Left renal cortex interstitium (tissue), 4 donors: ENCODE measurements around the gene BMP5. TPM values are rescaled to one million over a fixed set of nuclear protein-coding genes. Genes with fewer than 3 reads are reported as not detected.
"Not testable (repeated sequence)": the region's sequence is repeated elsewhere in the genome, so short reads cannot be mapped to it uniquely, and the experiment has no call there.

Source experiments
- DNase-seq, 4 donors: peaks; one replicate each; pipeline ENCODE4 v3.0.0-alpha.2; 2013; ENCODE audit warnings: low read depth in 4 of 4, low spot score in 2 of 4, missing footprints in 1 of 4
- polyA plus RNA-seq, 4 donors: library from polyadenylated mRNA; unstranded; fragments of 120-200 nt; gene quantifications; one replicate each; pipeline ENCODE4 v1.2.1, GENCODE V29; 2013; ENCODE audit not compliant: insufficient read length in 4 of 4

BMP5 gene
- polyA plus RNA-seq, result 1 to 10 TPM; 2.5 to 3.2 (median 2.9) TPM

GRCh38 chr6:55875400-55875799 lies at the start of gene BMP5:
BMP5 (minus strand) TSS chr6:55875590; CDS start chr6:55874865, 725 bp downstream.
- no peak for DNase-seq

DNA sequence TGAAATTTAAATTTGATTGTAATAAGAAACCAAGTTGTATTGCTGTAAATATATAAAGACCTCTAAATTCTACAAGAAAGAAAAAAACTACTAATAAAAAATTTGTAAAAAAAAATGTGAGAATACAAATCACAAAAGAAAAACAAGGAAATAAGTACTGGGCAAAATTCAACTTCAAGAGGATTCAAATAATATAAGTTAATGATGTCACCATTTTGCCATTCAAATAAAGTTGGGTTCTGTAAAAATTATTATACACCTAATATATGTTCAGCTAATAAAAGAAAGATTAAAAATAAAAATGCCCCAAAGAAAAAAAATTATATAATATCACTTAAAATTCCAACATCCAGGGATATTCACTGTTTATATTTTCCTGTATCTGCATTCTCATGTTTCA lies 47.0 kb upstream of the BMP5 start:
- DNase-seq, result no peak

GRCh38 chr6:55919716-55920308 lies 44.4 kb upstream of the BMP5 start:
- no peak for DNase-seq

DNA sequence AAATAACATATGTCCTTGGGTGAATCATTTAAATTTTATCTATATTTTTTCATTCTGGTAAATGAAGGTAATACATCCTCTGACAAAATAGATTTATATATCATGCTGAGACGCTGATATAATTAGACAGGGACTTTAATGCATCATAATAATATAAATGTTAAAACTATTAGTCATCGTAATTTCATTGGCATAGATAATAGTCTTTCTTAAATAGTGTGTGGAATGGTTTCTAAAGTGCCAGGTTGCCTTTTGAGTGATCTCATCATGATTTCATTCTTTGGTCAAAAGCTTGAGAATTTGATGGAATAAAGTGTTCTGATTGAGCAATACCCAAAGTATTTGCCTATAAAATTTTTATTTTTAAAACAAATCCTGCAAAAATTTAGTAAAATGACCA lies 43.2 kb upstream of the BMP5 start:
- DNase-seq, result no peak

DNA sequence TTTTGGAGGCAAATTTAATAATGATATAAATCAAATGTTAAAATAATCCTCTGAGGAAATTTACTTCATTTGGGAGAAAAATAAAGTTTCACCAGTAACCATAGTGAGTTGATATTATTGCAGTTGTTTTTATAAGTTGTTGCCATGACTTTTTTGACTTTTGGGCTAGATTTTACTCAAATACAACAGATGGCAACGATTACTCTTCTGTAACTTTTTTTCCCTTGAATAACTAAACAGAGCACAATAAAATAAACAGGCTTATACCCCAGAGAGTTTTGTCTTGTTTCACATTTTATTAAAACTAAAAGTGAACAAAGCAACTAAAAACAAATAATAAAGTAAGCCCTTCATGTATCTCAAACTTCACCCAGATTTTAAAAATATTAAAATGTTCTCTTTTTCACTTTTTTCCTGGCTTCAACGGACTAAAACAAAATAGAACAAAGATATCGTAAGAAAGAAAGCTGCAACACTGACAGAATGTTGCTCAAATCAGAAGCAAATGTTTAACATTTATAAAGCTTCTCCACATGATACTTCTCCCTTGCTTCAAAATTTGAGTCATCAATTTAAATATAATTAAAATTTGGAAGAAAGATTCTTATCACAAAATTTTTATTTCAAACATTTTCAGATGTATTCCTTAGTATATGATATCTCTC lies 42.5 kb upstream of the BMP5 start:
- no peak for DNase-seq

DNA sequence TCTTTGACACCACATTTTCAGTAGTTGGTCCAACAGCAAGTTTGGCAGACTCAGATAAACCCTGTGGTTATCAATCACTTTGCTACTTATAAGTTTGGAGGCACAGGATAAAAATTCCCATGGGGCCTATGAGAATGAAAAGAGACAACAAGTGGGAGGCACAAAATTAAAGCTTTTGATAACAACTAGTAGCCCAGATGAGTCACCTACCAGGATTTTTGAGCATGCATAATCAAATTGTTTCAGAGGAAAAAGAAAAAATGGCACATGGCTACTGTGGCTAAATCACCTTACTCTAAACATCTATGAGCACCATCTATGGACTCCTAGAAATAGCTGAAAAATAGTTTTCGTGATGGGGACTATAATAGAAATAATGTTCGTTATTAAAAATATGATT lies 40.8 kb upstream of the BMP5 start:
- DNase-seq, result no peak

DNA sequence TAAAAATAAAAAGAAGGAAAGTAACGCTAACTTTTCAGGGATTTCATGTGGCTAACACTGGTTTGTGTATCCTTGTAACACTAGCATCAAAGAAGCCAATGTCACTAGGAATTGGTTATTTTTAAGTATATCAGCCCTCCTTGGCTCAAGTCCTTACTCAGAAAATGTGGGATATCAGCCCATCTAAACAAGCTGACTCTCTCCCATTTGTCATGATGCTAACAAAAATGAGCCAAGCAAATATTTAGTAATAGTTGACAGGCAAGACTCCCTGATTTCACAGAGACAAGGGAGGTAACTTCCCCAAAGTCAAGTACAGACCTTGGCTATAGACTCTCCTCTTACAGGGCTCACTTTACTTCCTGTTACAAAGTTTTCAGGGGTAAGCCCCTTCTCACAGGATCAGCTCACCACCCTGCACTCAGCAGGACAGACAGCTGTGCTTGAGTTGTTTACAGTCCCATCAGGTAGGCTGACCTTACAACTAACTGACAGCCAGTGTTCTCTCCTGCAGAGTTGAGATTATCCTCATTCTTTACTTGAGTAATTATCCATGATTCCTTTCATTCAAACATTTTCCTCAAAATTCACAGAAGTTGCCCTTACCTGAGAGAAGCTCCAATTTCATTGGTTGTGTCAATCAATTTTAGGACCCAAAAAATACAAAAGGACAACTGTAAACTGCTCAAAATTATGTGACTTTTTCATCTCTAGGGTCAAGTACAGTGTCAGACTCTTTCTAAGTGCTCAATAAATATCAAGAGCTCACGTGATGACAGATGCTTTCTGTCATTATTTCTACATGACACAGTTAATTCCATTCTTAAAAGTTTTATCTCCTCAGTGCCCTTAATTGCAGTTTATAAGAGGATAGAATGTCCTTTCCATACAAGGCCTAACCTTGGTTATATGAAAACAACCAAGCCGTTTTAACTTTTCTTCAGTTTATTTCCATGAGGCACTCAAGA lies 38.1 kb upstream of the BMP5 start:
- no peak for DNase-seq

GRCh38 chr6:55910466-55910865 lies 35.1 kb upstream of the BMP5 start:
- not testable (repeated sequence) for DNase-seq

- not testable (repeated sequence) for DNase-seq
These were observed 34.5 kb upstream of the BMP5 start for GRCh38 chr6:55909911-55910310.

- no peak for DNase-seq
These were observed 27.4 kb upstream of the BMP5 start for GRCh38 chr6:55902796-55903195.

GRCh38 chr6:55901765-55902270 lies 26.4 kb upstream of the BMP5 start:
- DNase-seq, result no peak

GRCh38 chr6:55898342-55898741 lies 23.0 kb upstream of the BMP5 start:
- no peak for DNase-seq

DNA sequence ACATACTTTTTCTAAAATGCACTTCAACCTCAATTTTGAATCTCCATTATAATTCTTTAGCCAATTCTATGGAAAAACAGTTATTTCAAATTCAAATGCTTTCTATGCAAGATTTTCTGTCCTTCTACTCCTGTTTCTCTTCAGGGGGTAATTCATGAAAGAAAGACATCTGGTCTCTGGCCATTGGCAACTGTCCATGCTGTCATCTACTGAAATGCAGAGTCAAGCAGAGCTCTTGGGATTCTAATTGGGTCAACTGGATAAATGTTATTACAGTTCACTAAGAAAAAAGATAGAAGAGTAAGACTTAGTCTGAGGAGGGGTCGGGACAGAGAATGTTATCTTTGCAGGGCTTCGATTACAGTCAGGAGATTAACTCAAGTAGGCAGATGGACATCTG lies 22.0 kb upstream of the BMP5 start:
- no peak for DNase-seq

GRCh38 chr6:55895972-55896730 lies 20.8 kb upstream of the BMP5 start:
- no peak for DNase-seq

- DNase-seq, result no peak
These were observed 17.5 kb upstream of the BMP5 start for GRCh38 chr6:55892749-55893357.

DNA sequence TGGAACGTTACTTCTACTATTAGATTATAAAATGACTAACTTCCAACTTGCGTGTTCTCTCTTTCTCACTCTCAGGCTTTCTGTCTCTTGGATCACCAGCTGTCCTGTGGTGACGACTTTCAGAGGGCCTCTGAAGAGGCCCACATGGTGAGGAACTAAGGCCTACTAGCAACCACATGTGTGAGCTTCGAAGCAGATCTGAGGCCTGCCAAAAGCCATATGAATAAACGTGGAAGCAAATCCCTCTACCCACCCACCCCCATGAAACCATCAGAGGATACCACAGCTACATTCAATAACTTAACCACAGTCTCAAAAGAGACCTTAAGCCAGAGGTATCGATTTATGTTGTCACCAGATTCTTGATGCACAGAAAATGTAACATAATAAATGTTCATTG lies 13.5 kb upstream of the BMP5 start:
- DNase-seq, result no peak

DNA sequence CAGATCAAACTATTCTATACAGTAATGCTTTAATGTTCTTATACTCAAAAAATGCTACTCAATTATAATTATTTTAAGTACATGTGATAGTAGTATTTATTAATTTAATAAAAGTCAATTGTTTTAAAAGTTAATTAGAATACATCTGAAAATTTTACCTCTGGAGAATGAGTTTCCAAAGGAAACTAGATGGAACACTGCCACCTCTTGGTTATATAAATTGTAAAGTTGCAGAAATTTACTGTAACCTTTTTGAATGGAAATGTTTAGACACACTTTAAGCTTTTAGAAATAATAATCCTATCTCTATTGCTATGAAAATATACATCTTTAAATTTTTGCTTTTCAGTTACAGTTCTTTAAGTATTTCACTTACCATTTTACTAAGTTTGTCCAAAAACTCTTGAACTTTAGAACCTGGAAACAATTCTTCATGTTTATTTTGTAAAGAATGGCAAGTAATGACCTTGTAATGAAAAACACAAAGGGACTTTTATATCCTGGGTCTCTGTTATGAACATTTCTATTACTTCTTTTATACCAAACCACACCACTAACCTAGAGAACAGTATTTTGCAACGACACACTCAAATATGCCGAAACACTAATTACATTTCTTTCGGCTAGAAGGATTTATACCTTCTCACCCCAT lies 10.9 kb upstream of the BMP5 start:
- no peak for DNase-seq

- DNase-seq, result no peak
These were observed 7.6 kb upstream of the BMP5 start for GRCh38 chr6:55882718-55883569.

GRCh38 chr6:55877283-55877682 lies 1.9 kb upstream of the BMP5 start:
- DNase-seq, result no peak
